Measurements from ENCODE around the gene GPR141.

The GPR141 gene

GRCh38 chr7:37686556-37687345, 3.2 kb downstream of the GPR141 start:
- Histone ChIP-seq H3K4me1 (ENCODE audit: insufficient read depth, low read length) (no peaks in the 10 kb centered on the region), H3K4me3 (ENCODE audit: low read depth in 1 of 2, low read length in 2 of 2) (no peak overlapping the region), H3K4me2 (ENCODE audit: insufficient read depth, low read length) (no peak overlapping the region), H3K9me3 (ENCODE audit: insufficient read depth, low read length, severe bottlenecking) (no peaks in the 10 kb centered on the region), H2AFZ (ENCODE audit: low read depth, low read length) (no peak overlapping the region), H4K20me1 (ENCODE audit: insufficient read depth, low read length) (no peaks in the 10 kb centered on the region), H3K9ac (ENCODE audit: low read depth, low read length) (no peak overlapping the region), H3K27ac (ENCODE audit: low read length) (no peak overlapping the region), H3K79me2 (ENCODE audit: insufficient read depth, low read length) (no peaks in the 10 kb centered on the region), H3K27me3 (ENCODE audit: insufficient read depth, low read length, poor library complexity) (no peaks in the 10 kb centered on the region), H3K36me3 (ENCODE audit: insufficient read depth, low read length) (no peaks in the 10 kb centered on the region)
- DNase-seq (no peak), ATAC-seq (ENCODE audit: insufficient read depth, low read depth) (no peak)
- no peak for TF ChIP-seq EZH2 (IDR thresholded peaks at IDR 0.05; ENCODE audit: borderline replicate concordance, low read depth, low read length, severe bottlenecking)

- Histone ChIP-seq H3K9me3 (ENCODE audit: insufficient read depth, low read length, severe bottlenecking) (no peaks in the 10 kb centered on the region), H3K4me2 (ENCODE audit: insufficient read depth, low read length) (no peak overlapping the region), H3K27me3 (ENCODE audit: insufficient read depth, low read length, poor library complexity) (no peaks in the 10 kb centered on the region), H3K27ac (ENCODE audit: low read length) (no peak overlapping the region), H3K4me3 (ENCODE audit: low read depth in 1 of 2, low read length in 2 of 2) (no peak overlapping the region), H4K20me1 (ENCODE audit: insufficient read depth, low read length) (no peaks in the 10 kb centered on the region), H3K79me2 (ENCODE audit: insufficient read depth, low read length) (no peaks in the 10 kb centered on the region), H2AFZ (ENCODE audit: low read depth, low read length) (no peak overlapping the region), H3K4me1 (ENCODE audit: insufficient read depth, low read length) (no peaks in the 10 kb centered on the region), H3K9ac (ENCODE audit: low read depth, low read length) (no peak overlapping the region), H3K36me3 (ENCODE audit: insufficient read depth, low read length) (no peaks in the 10 kb centered on the region)
- ATAC-seq (ENCODE audit: insufficient read depth, low read depth) (no peak), DNase-seq (no peak)
- TF ChIP-seq CTCF (IDR thresholded peaks at IDR 0.05; ENCODE audit: borderline replicate concordance, extremely low read depth, low read length, poor library complexity, severe bottlenecking) (no peak), EZH2 (IDR thresholded peaks at IDR 0.05; ENCODE audit: borderline replicate concordance, low read depth, low read length, severe bottlenecking) (no peak)
These were observed 6.6 kb downstream of the GPR141 start for GRCh38 chr7:37690206-37690605.

- Histone ChIP-seq H3K36me3 (ENCODE audit: insufficient read depth, low read length) (no peaks in the 10 kb centered on the region), H4K20me1 (ENCODE audit: insufficient read depth, low read length) (no peaks in the 10 kb centered on the region), H2AFZ (ENCODE audit: low read depth, low read length) (no peak overlapping the region), H3K9me3 (ENCODE audit: insufficient read depth, low read length, severe bottlenecking) (no peaks in the 10 kb centered on the region), H3K27ac (ENCODE audit: low read length) (no peak overlapping the region), H3K9ac (ENCODE audit: low read depth, low read length) (no peak overlapping the region), H3K4me1 (ENCODE audit: insufficient read depth, low read length) (no peaks in the 10 kb centered on the region), H3K27me3 (ENCODE audit: insufficient read depth, low read length, poor library complexity) (peaks cover 2% of the 10 kb centered on the region), H3K4me2 (ENCODE audit: insufficient read depth, low read length) (no peak overlapping the region), H3K79me2 (ENCODE audit: insufficient read depth, low read length) (no peaks in the 10 kb centered on the region), H3K4me3 (ENCODE audit: low read depth in 1 of 2, low read length in 2 of 2) (no peak overlapping the region)
- ATAC-seq (ENCODE audit: insufficient read depth, low read depth) (no peak), DNase-seq (no peak)
- TF ChIP-seq CTCF (IDR thresholded peaks at IDR 0.05; ENCODE audit: borderline replicate concordance, extremely low read depth, low read length, poor library complexity, severe bottlenecking) (no peak), EZH2 (IDR thresholded peaks at IDR 0.05; ENCODE audit: borderline replicate concordance, low read depth, low read length, severe bottlenecking) (no peak)
These were observed 10.9 kb downstream of the GPR141 start for GRCh38 chr7:37694208-37695094.

- Histone ChIP-seq H3K9ac (ENCODE audit: low read depth, low read length) (no peak overlapping the region), H3K4me1 (ENCODE audit: insufficient read depth, low read length) (no peaks in the 10 kb centered on the region), H3K79me2 (ENCODE audit: insufficient read depth, low read length) (no peaks in the 10 kb centered on the region), H3K4me3 (ENCODE audit: low read depth in 1 of 2, low read length in 2 of 2) (no peak overlapping the region), H2AFZ (ENCODE audit: low read depth, low read length) (no peak overlapping the region), H4K20me1 (ENCODE audit: insufficient read depth, low read length) (no peaks in the 10 kb centered on the region), H3K27me3 (ENCODE audit: insufficient read depth, low read length, poor library complexity) (peaks cover 2% of the 10 kb centered on the region), H3K9me3 (ENCODE audit: insufficient read depth, low read length, severe bottlenecking) (no peaks in the 10 kb centered on the region), H3K36me3 (ENCODE audit: insufficient read depth, low read length) (no peaks in the 10 kb centered on the region), H3K27ac (ENCODE audit: low read length) (no peak overlapping the region), H3K4me2 (ENCODE audit: insufficient read depth, low read length) (no peak overlapping the region)
- no peak for DNase-seq
- TF ChIP-seq CTCF (IDR thresholded peaks at IDR 0.05; ENCODE audit: borderline replicate concordance, extremely low read depth, low read length, poor library complexity, severe bottlenecking), result no peak
- no peak for TF ChIP-seq EZH2 (IDR thresholded peaks at IDR 0.05; ENCODE audit: borderline replicate concordance, low read depth, low read length, severe bottlenecking)
- ATAC-seq (ENCODE audit: insufficient read depth, low read depth), result no peak
These were observed 14.7 kb downstream of the GPR141 start for GRCh38 chr7:37698276-37698675.

Data from DND-41 (cell line).